Lung (tissue), 12 donors: ENCODE results near the gene EEF2. TPM values are rescaled to one million over a fixed set of nuclear protein-coding genes. Genes with fewer than 3 reads are reported as not detected.
"Not testable (repeated sequence)": the region's sequence is repeated elsewhere in the genome, so short reads cannot be mapped to it uniquely, and the experiment has no call there.

ENCODE experiments used
- ATAC-seq: fragments of 200-7000 bp; cut with Tn5 transposase; one replicate; pipeline ENCODE4 v1.9.1; 2020; ENCODE audit warnings: moderate number of reproducible peaks; ENCODE audit not compliant: insufficient read depth, low FRiP score
- DNase-seq, 3 donors: peaks; one replicate each; pipeline ENCODE4 v3.0.0-alpha.2; 2013 to 2017
- H3K27ac ChIP-seq, 2 donors: one replicate each; pipeline ENCODE4 v1.5.1; 2013; ENCODE audit warnings: mild to moderate bottlenecking in 2 of 2, moderate library complexity in 2 of 2, control low read depth in 1 of 2, inconsistent platforms in 1 of 2, low read depth in 1 of 2, low read length in 1 of 2
- H3K27me3 ChIP-seq, 3 donors: one replicate each; pipeline ENCODE4 v1.5.1; 2013; ENCODE audit warnings: low read length in 2 of 3; ENCODE audit not compliant: control insufficient read depth in 3 of 3, insufficient read depth in 3 of 3
- H3K36me3 ChIP-seq, 4 donors: one replicate each; pipeline ENCODE4 v1.5.1; 2013; ENCODE audit warnings: low read length in 4 of 4, mild to moderate bottlenecking in 1 of 4, moderate library complexity in 1 of 4; ENCODE audit not compliant: control insufficient read depth in 4 of 4, insufficient read depth in 4 of 4
- H3K4me1 ChIP-seq, 5 donors: one replicate each; pipeline ENCODE4 v1.5.1; 2013; ENCODE audit warnings: low read length in 5 of 5, mild to moderate bottlenecking in 2 of 5, moderate library complexity in 1 of 5; ENCODE audit not compliant: control insufficient read depth in 5 of 5, insufficient read depth in 5 of 5
- H3K4me3 ChIP-seq: one replicate; pipeline ENCODE4 v1.5.1; 2013; ENCODE audit warnings: mild to moderate bottlenecking, control low read depth, moderate library complexity
- H3K9ac ChIP-seq, 2 donors: one replicate each; pipeline ENCODE4 v1.5.1; 2013; ENCODE audit warnings: low read length in 2 of 2, control low read depth in 1 of 2; ENCODE audit not compliant: insufficient read depth in 1 of 2
- H3K9me3 ChIP-seq, 4 donors: one replicate each; pipeline ENCODE4 v1.5.1; 2013; ENCODE audit warnings: low read length in 3 of 4, mild to moderate bottlenecking in 1 of 4, moderate library complexity in 1 of 4; ENCODE audit not compliant: control insufficient read depth in 4 of 4, insufficient read depth in 3 of 4
- WGBS, 2 donors: extraction: QIAGEN DNeasy Blood & Tissue Kit; methylation state at CpG; one replicate each; pipeline ENCODE4 v1.1.7; 2013; 5-methylcytosine and 5-hydroxymethylcytosine counted together
- polyA plus RNA-seq, 2 donors: library from polyadenylated mRNA; stranded (reverse); fragments of 200-250 nt; gene quantifications; one replicate each; pipeline ENCODE4 v1.2.1, GENCODE V29; 2013
- total RNA-seq, 2 donors: library from RNA; depleted of rRNA in 1 of 2; stranded (reverse); fragments of >200 nt in 1 of 2; gene quantifications; one replicate each; pipeline ENCODE4 v1.2.1, GENCODE V29; 2014 to 2021
- TF ChIP-seq, protein P1 (sequence below): IDR thresholded peaks from 2 replicates; pipeline ENCODE4 v1.5.1; 2012; ENCODE audit warnings: mild to moderate bottlenecking; ENCODE audit errors: control extremely low read depth, extremely low read depth
- donor health status: control.
- donor health status: control.
- donor health status: Bipolar disorder and iron deficiency.
- donor health status: healthy.
- donor health status: DM: yes; HTN: yes; CAD: no.

The EEF2 gene
- total and polyA plus RNA-seq, 4 donors = 994 to 1,934 (median 1,345) TPM

DNA sequence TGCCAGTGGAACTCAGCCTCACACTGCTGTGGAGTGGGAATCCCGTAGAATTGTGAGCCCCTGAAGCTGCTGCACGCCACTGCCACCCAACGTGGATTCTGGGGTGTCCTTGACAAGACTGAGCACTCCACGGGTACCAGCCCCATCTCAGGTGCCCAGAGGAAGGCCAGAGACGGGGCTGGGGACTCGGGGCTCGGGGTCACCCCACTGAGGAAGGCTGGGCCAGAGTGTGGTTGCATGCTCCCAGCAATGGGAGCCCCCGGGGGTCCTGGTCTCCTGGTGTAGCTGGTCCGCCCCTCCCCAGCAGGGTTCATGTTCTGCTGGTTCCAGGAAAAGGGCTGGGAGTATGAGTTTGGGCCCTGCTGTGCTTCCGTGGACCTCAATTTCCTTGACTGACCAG, 29.6 kb downstream of the EEF2 start:
- no peak overlapping the region for H3K4me3 ChIP-seq
- H3K36me3 ChIP-seq = peaks cover 3 to 39% (median 9%) of the 10 kb centered on the region in 4 donors
- peak overlapping the region in 1 of 2 donors; percentile 76 for H3K27ac ChIP-seq
- H3K27me3 ChIP-seq = no peaks in the 10 kb centered on the region
- TF ChIP-seq, protein P1, sequence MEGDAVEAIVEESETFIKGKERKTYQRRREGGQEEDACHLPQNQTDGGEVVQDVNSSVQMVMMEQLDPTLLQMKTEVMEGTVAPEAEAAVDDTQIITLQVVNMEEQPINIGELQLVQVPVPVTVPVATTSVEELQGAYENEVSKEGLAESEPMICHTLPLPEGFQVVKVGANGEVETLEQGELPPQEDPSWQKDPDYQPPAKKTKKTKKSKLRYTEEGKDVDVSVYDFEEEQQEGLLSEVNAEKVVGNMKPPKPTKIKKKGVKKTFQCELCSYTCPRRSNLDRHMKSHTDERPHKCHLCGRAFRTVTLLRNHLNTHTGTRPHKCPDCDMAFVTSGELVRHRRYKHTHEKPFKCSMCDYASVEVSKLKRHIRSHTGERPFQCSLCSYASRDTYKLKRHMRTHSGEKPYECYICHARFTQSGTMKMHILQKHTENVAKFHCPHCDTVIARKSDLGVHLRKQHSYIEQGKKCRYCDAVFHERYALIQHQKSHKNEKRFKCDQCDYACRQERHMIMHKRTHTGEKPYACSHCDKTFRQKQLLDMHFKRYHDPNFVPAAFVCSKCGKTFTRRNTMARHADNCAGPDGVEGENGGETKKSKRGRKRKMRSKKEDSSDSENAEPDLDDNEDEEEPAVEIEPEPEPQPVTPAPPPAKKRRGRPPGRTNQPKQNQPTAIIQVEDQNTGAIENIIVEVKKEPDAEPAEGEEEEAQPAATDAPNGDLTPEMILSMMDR = no peak
- peaks cover 0 to 15% (median 0%) of the 10 kb centered on the region in 5 donors for H3K4me1 ChIP-seq
- ATAC-seq (no peak), DNase-seq (no peak)
- H3K9me3 ChIP-seq = peaks cover 0 to 2% (median 0%) of the 10 kb centered on the region in 4 donors
- no peak overlapping the region for H3K9ac ChIP-seq
- WGBS, 2 donors = 85 to 92% methylated on average over 10 of the region's 10 CpGs

GRCh38 chr19:3955276-3955675, 30.0 kb downstream of the EEF2 start:
- not testable (repeated sequence) for H3K4me3 ChIP-seq, H3K9me3 ChIP-seq, ATAC-seq, H3K9ac ChIP-seq, H3K27me3 ChIP-seq, DNase-seq
- 85 to 90% methylated on average over 13 of the region's 13 CpGs for WGBS, 2 donors
- peaks cover 0 to 15% (median 0%) of the 10 kb centered on the region in 5 donors for H3K4me1 ChIP-seq
- peaks cover 3 to 38% (median 8%) of the 10 kb centered on the region in 4 donors for H3K36me3 ChIP-seq
- H3K27ac ChIP-seq = peak overlapping the region in 1 of 2 donors; percentile 76

DNA sequence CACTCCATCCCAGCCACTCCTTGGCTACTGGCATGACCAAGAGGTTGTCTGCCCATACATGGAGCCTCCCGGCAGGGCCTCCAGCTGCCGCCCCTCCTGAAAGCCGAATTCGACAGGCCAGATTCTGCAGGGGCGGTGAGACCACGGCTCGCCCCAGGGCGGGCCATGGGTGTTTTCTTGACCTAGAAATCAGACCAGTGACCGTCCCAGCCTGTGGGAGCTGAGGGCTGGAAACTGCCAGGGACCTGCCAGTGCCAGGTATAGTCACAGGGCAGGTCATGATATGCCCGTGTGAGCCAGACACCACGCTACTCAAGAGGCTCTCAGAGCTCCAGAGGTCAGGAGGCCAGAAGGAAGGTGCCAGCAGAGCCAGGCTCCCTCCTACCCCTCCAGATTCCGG, 31.2 kb downstream of the EEF2 start:
- Histone ChIP-seq H3K9ac (no peak overlapping the region), H3K36me3 (peaks cover 0 to 26% (median 3%) of the 10 kb centered on the region in 4 donors), H3K4me1 (peaks cover 0 to 13% (median 0%) of the 10 kb centered on the region in 5 donors), H3K27ac (peak overlapping the region in 1 of 2 donors; percentile 76), H3K4me3 (no peak overlapping the region), H3K9me3 (peaks cover 0 to under 1% (median 0%) of the 10 kb centered on the region in 4 donors), H3K27me3 (no peaks in the 10 kb centered on the region)
- DNase-seq = no peak
- TF ChIP-seq, protein P1 = no peak
- no peak for ATAC-seq
- WGBS, 2 donors = 83 to 93% methylated on average over 12 of the region's 12 CpGs

- Histone ChIP-seq H3K36me3 (peaks cover 0 to 13% (median 0%) of the 10 kb centered on the region in 4 donors), H3K4me1 (peaks cover 0 to 12% (median 0%) of the 10 kb centered on the region in 5 donors), H3K27ac (peak overlapping the region in 1 of 2 donors; percentile 92)
- not testable (repeated sequence) for H3K9me3 ChIP-seq, H3K27me3 ChIP-seq, H3K9ac ChIP-seq, DNase-seq, ATAC-seq, H3K4me3 ChIP-seq
- 81% methylated on average over 9 of the region's 9 CpGs for WGBS, 2 donors
These were observed 32.4 kb downstream of the EEF2 start for GRCh38 chr19:3952755-3953276.
